ENCODE measurements around the gene GAR1.
"Not testable (repeated sequence)": the region's sequence is repeated elsewhere in the genome, so short reads cannot be mapped to it uniquely, and the experiment has no call there.

GRCh38 chr4:109782092-109782491, 33.5 kb upstream of the GAR1 start:
- not testable (repeated sequence) for TF ChIP-seq EZH2phosphoT487 (IDR thresholded peaks at IDR 0.05; ENCODE audit: insufficient read depth, low read depth); EZH2 (IDR thresholded peaks at IDR 0.05; ENCODE audit: insufficient read depth, poor library complexity, severe bottlenecking)

All from GM23248 (cell line).